Neural progenitor cell (in vitro differentiated cells): ENCODE results near the gene NPIPB2. TPM values are rescaled to one million over a fixed set of nuclear protein-coding genes. Genes with fewer than 3 reads are reported as not detected.

ENCODE experiments used
- DNase-seq: peaks from one replicate; pipeline ENCODE4 v3.0.0-alpha.2; 2016; ENCODE audit warnings: low spot score
- H2AFZ ChIP-seq: fragments of 200-600 bp; sonication (generic); replicated peaks from 2 replicates; pipeline ENCODE4 v1.6.1; 2016; ENCODE audit warnings: antibody characterized with exemption
- H3F3A ChIP-seq: fragments of 200-600 bp; sonication (generic); 2 replicates; pipeline ENCODE4 v1.6.1; 2016; ENCODE audit warnings: antibody characterized with exemption, low read depth
- H3K27ac ChIP-seq: fragments of 200-600 bp; sonication (generic); 2 replicates; pipeline ENCODE4 v1.5.1; 2016; ENCODE audit warnings: mild to moderate bottlenecking
- H3K27me3 ChIP-seq: fragments of 200-600 bp; sonication (generic); 2 replicates; pipeline ENCODE4 v1.6.1; 2016; ENCODE audit warnings: mild to moderate bottlenecking, moderate library complexity
- H3K36me3 ChIP-seq: fragments of 200-600 bp; sonication (generic); 2 replicates; pipeline ENCODE4 v1.5.1; 2016
- H3K4me1 ChIP-seq: fragments of 200-600 bp; sonication (generic); 2 replicates; pipeline ENCODE4 v1.6.1; 2016; ENCODE audit warnings: mixed run types
- H3K4me2 ChIP-seq: fragments of 200-600 bp; sonication (generic); 2 replicates; pipeline ENCODE4 v1.6.1; 2016
- H3K4me3 ChIP-seq: fragments of 200-600 bp; sonication (generic); 2 replicates; pipeline ENCODE4 v1.5.1; 2016
- H3K79me2 ChIP-seq: fragments of 200-600 bp; sonication (generic); 2 replicates; pipeline ENCODE4 v1.6.1; 2016; ENCODE audit warnings: low read depth
- H3K9ac ChIP-seq: fragments of 200-600 bp; sonication (generic); 2 replicates; pipeline ENCODE4 v1.6.1; 2016
- H3K9me3 ChIP-seq: fragments of 200-600 bp; sonication (generic); 2 replicates; pipeline ENCODE4 v1.5.1; 2016; ENCODE audit warnings: low read depth
- H4K20me1 ChIP-seq: fragments of 200-600 bp; sonication (generic); 2 replicates; pipeline ENCODE4 v1.6.1; 2016; ENCODE audit warnings: low read depth
- H3K27ac Mint-ChIP-seq: 3 replicates; pipeline ENCODE4 v1.8.0; 2021; ENCODE audit warnings: mixed read lengths
- H3K27me3 Mint-ChIP-seq: 2 replicates; pipeline ENCODE4 v1.8.0; 2022; ENCODE audit warnings: low read depth, mild to moderate bottlenecking, inconsistent platforms, moderate library complexity, mixed read lengths; ENCODE audit not compliant: insufficient read depth
- H3K36me3 Mint-ChIP-seq: 3 replicates; pipeline ENCODE4 v1.8.0; 2021; ENCODE audit warnings: mixed read lengths
- H3K4me1 Mint-ChIP-seq: 3 replicates; pipeline ENCODE4 v1.8.0; 2021; ENCODE audit warnings: mixed read lengths
- H3K4me3 Mint-ChIP-seq: 3 replicates; pipeline ENCODE4 v1.8.0; 2021; ENCODE audit warnings: mild to moderate bottlenecking, moderate library complexity, mixed read lengths
- H3K9me3 Mint-ChIP-seq: 3 replicates; pipeline ENCODE4 v1.8.0; 2020; ENCODE audit warnings: mixed read lengths
- EZH2 ChIP-seq: fragments of 200-600 bp; sonication (generic); IDR thresholded peaks from 2 replicates; pipeline ENCODE4 v1.6.1; 2017; ENCODE audit warnings: antibody characterized with exemption, mild to moderate bottlenecking, moderate library complexity
- EZH2phosphoT487 ChIP-seq: fragments of 200-600 bp; sonication (generic); IDR thresholded peaks from 2 replicates; pipeline ENCODE4 v1.6.1; 2017; ENCODE audit warnings: antibody characterized with exemption
- small RNA-seq: library from RNA; depleted of rRNA; stranded (forward); fragments of <200 nt; gene quantifications from one replicate; pipeline ENCODE3, GENCODE V24; 2015
- total RNA-seq: library from RNA; depleted of rRNA; stranded (reverse); fragments of >200 nt; gene quantifications from 2 replicates; pipeline ENCODE4 v1.2.3, GENCODE V29; 2015; ENCODE audit warnings: low replicate concordance
- TF ChIP-seq, protein P1 (sequence below): fragments of 200-600 bp; sonication (generic); IDR thresholded peaks from 2 replicates; pipeline ENCODE4 v1.5.1; 2017; ENCODE audit warnings: antibody characterized with exemption, mild to moderate bottlenecking

NPIPB2 gene
- total RNA-seq, 1 donor from 2014 or later, result 7.3 TPM

- Histone ChIP-seq H3K4me3 (no peak overlapping the region), H3K4me1 (no peaks in the 10 kb centered on the region), H3F3A (peaks cover 11% of the 10 kb centered on the region), H3K27ac (no peak overlapping the region), H3K4me2 (no peak overlapping the region), H3K9ac (no peak overlapping the region), H3K79me2 (no peaks in the 10 kb centered on the region), H3K9me3 (no peaks in the 10 kb centered on the region), H3K27me3 (no peaks in the 10 kb centered on the region), H4K20me1 (no peaks in the 10 kb centered on the region), H2AFZ (no peak overlapping the region), H3K36me3 (peaks cover 16% of the 10 kb centered on the region)
- TF ChIP-seq EZH2phosphoT487 (no peak), EZH2 (no peak)
- TF ChIP-seq, protein P1, sequence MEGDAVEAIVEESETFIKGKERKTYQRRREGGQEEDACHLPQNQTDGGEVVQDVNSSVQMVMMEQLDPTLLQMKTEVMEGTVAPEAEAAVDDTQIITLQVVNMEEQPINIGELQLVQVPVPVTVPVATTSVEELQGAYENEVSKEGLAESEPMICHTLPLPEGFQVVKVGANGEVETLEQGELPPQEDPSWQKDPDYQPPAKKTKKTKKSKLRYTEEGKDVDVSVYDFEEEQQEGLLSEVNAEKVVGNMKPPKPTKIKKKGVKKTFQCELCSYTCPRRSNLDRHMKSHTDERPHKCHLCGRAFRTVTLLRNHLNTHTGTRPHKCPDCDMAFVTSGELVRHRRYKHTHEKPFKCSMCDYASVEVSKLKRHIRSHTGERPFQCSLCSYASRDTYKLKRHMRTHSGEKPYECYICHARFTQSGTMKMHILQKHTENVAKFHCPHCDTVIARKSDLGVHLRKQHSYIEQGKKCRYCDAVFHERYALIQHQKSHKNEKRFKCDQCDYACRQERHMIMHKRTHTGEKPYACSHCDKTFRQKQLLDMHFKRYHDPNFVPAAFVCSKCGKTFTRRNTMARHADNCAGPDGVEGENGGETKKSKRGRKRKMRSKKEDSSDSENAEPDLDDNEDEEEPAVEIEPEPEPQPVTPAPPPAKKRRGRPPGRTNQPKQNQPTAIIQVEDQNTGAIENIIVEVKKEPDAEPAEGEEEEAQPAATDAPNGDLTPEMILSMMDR, result no peak
- Mint-ChIP-seq H3K4me1 (no peaks in the 10 kb centered on the region), H3K4me3 (no peak overlapping the region), H3K36me3 (peaks cover 15% of the 10 kb centered on the region), H3K27me3 (no peaks in the 10 kb centered on the region), H3K27ac (no peak overlapping the region), H3K9me3 (no peaks in the 10 kb centered on the region)
- DNase-seq, result no peak
Measured at GRCh38 chr16:11877374-11877773, 64.5 kb downstream of the NPIPB2 start.

Small RNA genes within 50 kb of the gene (small RNA-seq; reads per million reads assigned to genes)
- not detected for gene AC007216.5
- not detected for gene COX6CP1
- gene UBL5P4, result not detected

Other genes with a start within 250 kb of the NPIPB2 start
- gene TXNDC11, start 199.2 kb downstream of the NPIPB2 start, total RNA-seq, result 7.4 and 11.4 TPM in 2 replicates
- gene ZC3H7A, start 144.8 kb downstream of the NPIPB2 start, total RNA-seq, result 33.8 and 82.6 TPM in 2 replicates
- 183 and 384 TPM in 2 replicates for gene RSL1D1, start 90.5 kb downstream of the NPIPB2 start, total RNA-seq
- gene GSPT1, start 26.1 kb downstream of the NPIPB2 start, total RNA-seq, result 74.1 and 94.3 TPM in 2 replicates
- gene TNFRSF17, start 23.2 kb upstream of the NPIPB2 start, total RNA-seq, result not detected in 2 replicates
- 6.3 and 7.2 TPM in 2 replicates for gene SNX29, start 34.7 kb upstream of the NPIPB2 start, total RNA-seq